Measurements from ENCODE around the gene HOXC9.
"Not testable (repeated sequence)": the region's sequence is repeated elsewhere in the genome, so short reads cannot be mapped to it uniquely, and the experiment has no call there.

Gene HOXC9

GRCh38 chr12:54040148-54040494, 40.2 kb downstream of the HOXC9 start:
- DNase-seq (ENCODE audit: low read depth), result no peak

- DNase-seq (ENCODE audit: low read depth), result no peak
Observed at GRCh38 chr12:54040648-54041047, 40.7 kb downstream of the HOXC9 start.

- no peak for DNase-seq (ENCODE audit: low read depth)
Observed at GRCh38 chr12:54041097-54041690, 41.2 kb downstream of the HOXC9 start.

GRCh38 chr12:54042033-54042432, 42.1 kb downstream of the HOXC9 start:
- DNase-seq (ENCODE audit: low read depth), result not testable (repeated sequence)

- no peak for DNase-seq (ENCODE audit: low read depth)
Observed at GRCh38 chr12:54042970-54043853, 43.3 kb downstream of the HOXC9 start.

- DNase-seq (ENCODE audit: low read depth), result no peak
Observed at GRCh38 chr12:54044425-54045103, 44.6 kb downstream of the HOXC9 start.

GRCh38 chr12:54045401-54045800, 45.4 kb downstream of the HOXC9 start:
- no peak for DNase-seq (ENCODE audit: low read depth)

- no peak for DNase-seq (ENCODE audit: low read depth)
Observed at GRCh38 chr12:54045868-54046521, 46.0 kb downstream of the HOXC9 start.

GRCh38 chr12:54046809-54047159, 46.8 kb downstream of the HOXC9 start:
- DNase-seq (ENCODE audit: low read depth), result no peak

- no peak for DNase-seq (ENCODE audit: low read depth)
Observed at GRCh38 chr12:54047160-54047963, 47.4 kb downstream of the HOXC9 start.

GRCh38 chr12:54047964-54048303, 48.0 kb downstream of the HOXC9 start:
- DNase-seq (ENCODE audit: low read depth), result no peak

- DNase-seq (ENCODE audit: low read depth), result no peak
Observed at GRCh38 chr12:54048406-54049093, 48.6 kb downstream of the HOXC9 start.

GRCh38 chr12:54049108-54049507, 49.1 kb downstream of the HOXC9 start:
- no peak for DNase-seq (ENCODE audit: low read depth)

GRCh38 chr12:54050482-54050810, 50.5 kb downstream of the HOXC9 start:
- no peak for DNase-seq (ENCODE audit: low read depth)

GRCh38 chr12:54051026-54051842, 51.3 kb downstream of the HOXC9 start:
- no peak for DNase-seq (ENCODE audit: low read depth)

GRCh38 chr12:54051874-54052437, 52.0 kb downstream of the HOXC9 start:
- DNase-seq (ENCODE audit: low read depth), result no peak

- DNase-seq (ENCODE audit: low read depth), result no peak
Observed at GRCh38 chr12:54052438-54053002, 52.6 kb downstream of the HOXC9 start.

Data from stimulated activated CD4-positive, alpha-beta T cell treated with anti-CD3 and anti-CD28 coated beads, Interleukin-2, amount 100 ng/mL, for 4 hours (primary cell).